Epidermal melanocyte (primary cell): ENCODE measurements around the gene HELB.
"Not testable (repeated sequence)": the region's sequence is repeated elsewhere in the genome, so short reads cannot be mapped to it uniquely, and the experiment has no call there.

ENCODE experiments used
- DNase-seq: peaks from one replicate; pipeline ENCODE4 v3.0.0; 2011; ENCODE audit warnings: low spot score; ENCODE audit not compliant: insufficient read length

The HELB gene

GRCh38 chr12:66303316-66303804 lies 1.1 kb downstream of the HELB start:
- DNase-seq, result not testable (repeated sequence)

GRCh38 chr12:66304296-66304900 lies 2.1 kb downstream of the HELB start:
- DNase-seq, result no peak

GRCh38 chr12:66309606-66310005 lies 7.3 kb downstream of the HELB start:
- no peak for DNase-seq

- no peak for DNase-seq
These were observed 9.9 kb downstream of the HELB start for GRCh38 chr12:66312189-66312588.

GRCh38 chr12:66314278-66314677 lies 12.0 kb downstream of the HELB start:
- no peak for DNase-seq

- DNase-seq, result no peak
These were observed 17.1 kb downstream of the HELB start for GRCh38 chr12:66319266-66319954.

- no peak for DNase-seq
These were observed 18.7 kb downstream of the HELB start for GRCh38 chr12:66320996-66321395.

- no peak for DNase-seq
These were observed 19.1 kb downstream of the HELB start for GRCh38 chr12:66321435-66321834.

GRCh38 chr12:66323017-66323416 lies 20.7 kb downstream of the HELB start:
- no peak for DNase-seq

GRCh38 chr12:66329941-66330340 lies 27.6 kb downstream of the HELB start:
- DNase-seq, result no peak

GRCh38 chr12:66331016-66331415 lies 28.7 kb downstream of the HELB start:
- no peak for DNase-seq

- DNase-seq, result no peak
These were observed 29.5 kb downstream of the HELB start for GRCh38 chr12:66331814-66332213.

GRCh38 chr12:66335746-66336145 lies 33.5 kb downstream of the HELB start:
- DNase-seq, result no peak

- DNase-seq, result no peak
These were observed 35.2 kb downstream of the HELB start for GRCh38 chr12:66337381-66338010.

GRCh38 chr12:66340131-66340530 lies 37.8 kb downstream of the HELB start:
- DNase-seq, result no peak

- no peak for DNase-seq
These were observed 38.8 kb downstream of the HELB start for GRCh38 chr12:66341126-66341525.

- no peak for DNase-seq
These were observed 42.9 kb downstream of the HELB start for GRCh38 chr12:66345212-66345611.

GRCh38 chr12:66345956-66346355 lies 43.7 kb downstream of the HELB start:
- no peak for DNase-seq

- DNase-seq, result no peak
These were observed 49.0 kb downstream of the HELB start for GRCh38 chr12:66351301-66351700.

GRCh38 chr12:66352197-66352596 lies 49.9 kb downstream of the HELB start:
- no peak for DNase-seq

GRCh38 chr12:66352899-66353298 lies 50.6 kb downstream of the HELB start:
- DNase-seq, result no peak

- DNase-seq, result no peak
These were observed 52.0 kb downstream of the HELB start for GRCh38 chr12:66354291-66354690.

GRCh38 chr12:66359300-66359699 lies 57.0 kb downstream of the HELB start:
- no peak for DNase-seq
